HTR-8/SVneo (cell line): ENCODE measurements around the gene ABCG8.
A peak's percentile ranks its signal among the peaks of the same experiment; 100 is the strongest.

Source experiments
- DNase-seq: peaks from one replicate; pipeline ENCODE4 v3.0.0; 2011; ENCODE audit warnings: low spot score, mixed read lengths; ENCODE audit not compliant: insufficient read length
- FAIRE-seq: peaks from 2 replicates; lab custom pipeline; 2011; peaks lifted over from hg19 to GRCh38; lab: Jason Lieb, UNC

The ABCG8 gene

GRCh38 chr2:43853141-43854081 lies 14.6 kb downstream of the ABCG8 start:
- DNase-seq (no peak), FAIRE-seq (no peak)

DNA sequence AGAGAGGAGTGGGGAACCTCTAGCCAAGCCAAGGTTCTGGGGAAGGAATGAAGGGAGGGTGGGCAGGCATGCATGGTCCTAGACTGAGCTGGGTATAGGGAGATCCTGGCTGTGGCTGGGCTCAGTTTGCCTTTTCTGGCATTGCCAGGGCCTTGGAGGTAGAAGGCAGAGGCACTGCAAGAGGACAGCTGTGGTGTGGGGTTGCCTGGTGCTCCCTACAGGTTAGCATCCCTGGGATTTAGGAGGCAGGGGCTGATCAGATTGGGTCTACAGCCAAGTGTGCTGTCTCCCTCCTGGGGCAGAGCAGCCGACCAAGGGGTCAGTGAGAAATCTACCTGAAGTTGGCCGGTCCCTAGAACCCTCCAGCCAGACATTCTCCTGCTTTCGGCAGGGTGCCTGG lies 15.9 kb downstream of the ABCG8 start:
- DNase-seq (no peak), FAIRE-seq (no peak)

- DNase-seq (no peak), FAIRE-seq (no peak)
These were observed 16.5 kb downstream of the ABCG8 start for GRCh38 chr2:43855292-43855691.

- FAIRE-seq (no peak), DNase-seq (no peak)
These were observed 33.4 kb downstream of the ABCG8 start for GRCh38 chr2:43872151-43872550.

- no peak for FAIRE-seq
These were observed 36.1 kb downstream of the ABCG8 start for GRCh38 chr2:43874776-43875451.

GRCh38 chr2:43877782-43878464 lies 39.2 kb downstream of the ABCG8 start:
- FAIRE-seq (peak; percentile 89), DNase-seq (peak; percentile 87)

More at GRCh38 chr2:43874776-43875451, 36.1 kb downstream of the ABCG8 start:
- DNase-seq = no peak

DNA sequence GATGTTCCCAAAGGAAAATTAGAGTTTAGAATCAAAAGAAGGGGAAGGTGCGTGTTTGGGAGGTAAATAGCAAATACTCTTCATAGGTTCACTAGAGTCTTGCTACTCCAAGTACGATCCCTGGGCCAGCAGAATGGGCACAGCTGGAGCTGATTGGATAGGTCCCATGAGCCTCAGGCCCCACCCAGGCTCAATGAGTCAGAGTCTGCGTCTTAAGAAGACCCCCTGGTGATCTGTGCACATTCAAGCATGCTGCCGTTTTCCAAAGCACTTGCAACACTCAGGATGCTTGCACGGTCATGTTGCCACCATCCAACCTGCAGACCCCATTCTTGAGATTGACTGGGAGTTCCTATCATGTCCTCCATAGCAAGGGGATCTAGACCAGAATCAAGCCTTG lies 40.5 kb downstream of the ABCG8 start:
- DNase-seq (no peak), FAIRE-seq (no peak)

GRCh38 chr2:43880471-43880870 lies 41.7 kb downstream of the ABCG8 start:
- DNase-seq = no peak
- FAIRE-seq = no peak

GRCh38 chr2:43880952-43881351 lies 42.2 kb downstream of the ABCG8 start:
- FAIRE-seq (no peak), DNase-seq (no peak)

GRCh38 chr2:43882312-43882711 lies 43.5 kb downstream of the ABCG8 start:
- FAIRE-seq = no peak

GRCh38 chr2:43884689-43885088 lies 45.9 kb downstream of the ABCG8 start:
- DNase-seq = no peak
- no peak for FAIRE-seq

More at GRCh38 chr2:43882312-43882711, 43.5 kb downstream of the ABCG8 start:
- no peak for DNase-seq

- no peak for FAIRE-seq
These were observed 46.4 kb downstream of the ABCG8 start for GRCh38 chr2:43885132-43885632.

DNA sequence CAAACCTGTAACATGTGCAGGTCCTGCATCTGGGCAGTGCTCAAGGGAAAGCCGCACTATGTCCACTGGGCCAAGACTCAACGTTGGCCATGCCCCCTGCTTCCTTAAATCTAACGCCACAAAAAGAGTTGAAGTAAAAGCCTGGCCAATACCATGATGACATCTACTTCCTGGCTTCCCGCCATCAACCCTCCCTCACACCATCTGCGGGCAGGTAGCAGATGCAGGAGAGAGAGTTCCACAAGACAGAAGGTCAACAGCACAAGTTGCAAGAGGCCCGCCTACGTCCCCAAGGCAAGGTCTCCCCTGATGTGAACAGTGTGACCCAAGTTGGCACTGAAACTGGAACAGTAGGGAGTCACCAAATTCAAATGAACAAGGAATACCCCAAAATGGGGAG lies 48.4 kb downstream of the ABCG8 start:
- no peak for FAIRE-seq
- DNase-seq = no peak

More at GRCh38 chr2:43885132-43885632, 46.4 kb downstream of the ABCG8 start:
- no peak for DNase-seq

DNA sequence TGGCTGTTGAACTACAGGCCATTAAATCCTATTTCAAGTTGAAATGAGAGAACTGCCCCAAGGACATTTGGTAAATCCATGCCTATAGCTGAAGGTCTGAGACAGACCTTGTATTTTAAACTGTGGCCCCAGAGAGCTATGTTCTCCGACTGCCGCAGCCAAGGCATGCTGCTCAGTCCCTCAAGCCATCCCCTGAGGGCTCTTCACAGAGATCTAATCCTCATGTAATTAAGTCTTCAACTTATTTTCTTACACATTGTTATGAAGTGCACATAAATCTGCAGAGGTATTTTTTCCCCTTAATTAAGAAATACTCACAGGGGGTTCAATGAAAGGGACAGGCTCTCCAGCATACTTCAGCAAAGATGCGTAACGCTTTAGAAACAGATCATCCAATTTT lies 50.6 kb downstream of the ABCG8 start:
- FAIRE-seq (no peak), DNase-seq (no peak)

GRCh38 chr2:43890855-43891254 lies 52.1 kb downstream of the ABCG8 start:
- DNase-seq (no peak), FAIRE-seq (peak; percentile 4)

DNA sequence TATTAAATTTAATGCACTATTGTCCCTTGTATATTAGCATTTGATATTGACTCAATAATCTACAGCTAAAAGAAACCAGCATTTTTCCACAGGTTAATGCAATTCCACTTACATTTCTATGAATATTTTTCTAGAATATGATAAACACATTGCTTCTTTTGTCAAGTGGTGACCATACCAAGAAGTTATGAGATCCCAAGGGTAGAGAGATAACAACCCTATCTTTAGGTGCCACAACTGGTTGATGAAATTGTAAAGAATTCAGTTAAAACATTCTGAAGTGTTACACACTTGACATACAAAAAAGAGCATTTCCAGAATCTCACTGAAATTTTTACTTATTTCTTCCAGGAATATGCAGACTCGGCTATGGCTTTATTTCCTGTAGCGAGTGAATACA lies 56.0 kb downstream of the ABCG8 start:
- DNase-seq = no peak
- no peak for FAIRE-seq

GRCh38 chr2:43896906-43897305 lies 58.1 kb downstream of the ABCG8 start:
- FAIRE-seq (no peak), DNase-seq (no peak)

DNA sequence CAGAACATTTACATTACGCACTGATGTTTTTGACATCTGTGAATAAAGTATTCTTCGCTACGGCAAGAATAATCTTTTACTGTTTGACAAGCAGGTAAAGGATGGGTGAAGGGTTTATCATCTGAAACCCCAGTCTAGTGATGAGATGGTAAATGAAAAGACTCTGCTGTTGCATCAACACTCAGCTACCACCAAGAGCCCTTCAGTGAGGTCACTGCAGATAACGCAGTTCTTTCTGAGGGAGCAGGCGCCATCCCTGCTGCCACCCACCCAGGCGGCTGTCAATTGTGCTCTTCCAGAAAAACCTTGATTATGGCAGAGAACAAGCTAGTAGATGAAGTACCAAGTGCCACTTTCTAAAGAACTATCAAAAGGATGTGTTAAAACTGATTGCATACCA lies 58.7 kb downstream of the ABCG8 start:
- no peak for FAIRE-seq
- DNase-seq = no peak

DNA sequence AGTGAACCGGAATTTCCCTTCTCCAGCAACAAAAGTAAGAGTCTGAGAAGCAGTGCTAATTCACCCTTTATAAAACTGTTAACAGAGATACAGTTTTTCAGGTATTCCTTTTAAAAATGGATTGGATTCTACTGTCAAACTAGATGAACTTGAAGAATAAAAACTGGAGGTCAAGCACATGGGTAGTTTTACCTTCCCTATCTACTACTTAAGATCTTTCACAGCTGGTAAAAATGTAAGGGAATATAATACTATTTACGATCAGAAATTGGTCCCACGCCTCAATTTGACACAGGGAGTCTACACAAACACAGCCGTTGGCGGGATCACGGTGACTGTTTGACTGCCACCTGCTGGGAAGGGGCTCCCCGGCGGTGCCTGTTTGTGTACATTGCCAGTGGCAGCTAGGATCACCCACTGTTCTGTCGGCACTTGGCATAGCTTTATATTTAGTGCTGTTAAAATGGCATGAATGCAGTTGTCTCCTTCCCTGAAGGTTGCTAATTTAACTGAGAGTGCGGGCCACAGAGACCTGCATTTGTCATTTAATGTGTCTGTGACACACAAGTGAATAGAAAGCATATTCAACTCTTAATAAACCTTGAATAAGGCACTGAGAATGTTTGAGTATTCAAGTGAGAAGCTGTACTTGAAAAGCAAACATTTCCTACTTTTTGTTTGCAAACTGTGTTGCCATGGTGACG lies 59.5 kb downstream of the ABCG8 start:
- FAIRE-seq (no peak), DNase-seq (no peak)

GRCh38 chr2:43898838-43899346 lies 60.1 kb downstream of the ABCG8 start:
- DNase-seq (no peak), FAIRE-seq (peak; percentile 48)
